Smooth muscle cell (in vitro differentiated cells): ENCODE measurements around the gene MKRN1. TPM values are rescaled to one million over a fixed set of nuclear protein-coding genes. Genes with fewer than 3 reads are reported as not detected.

ENCODE experiments used
- DNase-seq: peaks from one replicate; lab custom pipeline; 2025; ENCODE audit not compliant: unreplicated experiment; lab: John Stamatoyannopoulos, UW
- H2AFZ ChIP-seq: fragments of 200-600 bp; sonication (generic); 2 replicates; pipeline ENCODE4 v1.6.0; 2016; ENCODE audit warnings: antibody characterized with exemption, low read depth, mild to moderate bottlenecking
- H3F3A ChIP-seq: fragments of 200-600 bp; sonication (generic); 2 replicates; pipeline ENCODE4 v1.6.0; 2017; ENCODE audit warnings: antibody characterized with exemption, low read depth
- H3K27ac ChIP-seq: fragments of 200-600 bp; sonication (generic); 2 replicates; pipeline ENCODE4 v1.5.1; 2016; ENCODE audit warnings: low read depth, mild to moderate bottlenecking
- H3K27me3 ChIP-seq: fragments of 200-600 bp; sonication (generic); 2 replicates; pipeline ENCODE4 v1.6.1; 2016; ENCODE audit warnings: low read depth, mild to moderate bottlenecking
- H3K36me3 ChIP-seq: fragments of 200-600 bp; sonication (generic); 2 replicates; pipeline ENCODE4 v1.5.1; 2016; ENCODE audit warnings: low read depth
- H3K4me1 ChIP-seq: fragments of 200-600 bp; sonication (generic); 2 replicates; pipeline ENCODE4 v1.5.1; 2016; ENCODE audit warnings: low read depth
- H3K4me2 ChIP-seq: fragments of 200-600 bp; sonication (generic); 2 replicates; pipeline ENCODE4 v1.6.0; 2016; ENCODE audit warnings: mild to moderate bottlenecking
- H3K4me3 ChIP-seq: fragments of 200-600 bp; sonication (generic); 2 replicates; pipeline ENCODE4 v1.5.1; 2016; ENCODE audit warnings: mild to moderate bottlenecking
- H3K79me2 ChIP-seq: fragments of 200-600 bp; sonication (generic); 2 replicates; pipeline ENCODE4 v1.6.0; 2016; ENCODE audit warnings: low read depth, mild to moderate bottlenecking
- H3K9ac ChIP-seq: fragments of 200-600 bp; sonication (generic); 2 replicates; pipeline ENCODE4 v1.6.0; 2016; ENCODE audit warnings: low read depth
- H3K9me3 ChIP-seq: fragments of 200-600 bp; sonication (generic); replicated peaks from 2 replicates; pipeline ENCODE4 v1.5.1; 2016; ENCODE audit warnings: low read depth
- H4K20me1 ChIP-seq: fragments of 200-600 bp; sonication (generic); 2 replicates; pipeline ENCODE4 v1.6.0; 2016; ENCODE audit warnings: low read depth
- WGBS: methylation state at CpG from one replicate; pipeline ENCODE4 v1.1.7; 2016; ENCODE audit warnings: low lambda C conversion rate; 5-methylcytosine and 5-hydroxymethylcytosine counted together
- polyA plus RNA-seq: library from polyadenylated mRNA; unstranded; fragments of >200 nt; fragmentation: Nextera tagmentation; extraction: Ambion mirVana; gene quantifications from 2 replicates; pipeline ENCODE4 v1.2.1, GENCODE V29; 2016
- total RNA-seq: library from RNA; depleted of rRNA; stranded (reverse); fragments of >200 nt; gene quantifications from 2 replicates; pipeline ENCODE4 v1.2.3, GENCODE V29; 2014
- TF ChIP-seq, protein P1 (sequence below): fragments of 200-600 bp; sonication (generic); IDR thresholded peaks from 2 replicates; pipeline ENCODE4 v1.5.1; 2017; ENCODE audit warnings: borderline replicate concordance, mild to moderate bottlenecking, antibody characterized with exemption; ENCODE audit not compliant: insufficient read depth, poor library complexity, severe bottlenecking

The MKRN1 gene, protein sequence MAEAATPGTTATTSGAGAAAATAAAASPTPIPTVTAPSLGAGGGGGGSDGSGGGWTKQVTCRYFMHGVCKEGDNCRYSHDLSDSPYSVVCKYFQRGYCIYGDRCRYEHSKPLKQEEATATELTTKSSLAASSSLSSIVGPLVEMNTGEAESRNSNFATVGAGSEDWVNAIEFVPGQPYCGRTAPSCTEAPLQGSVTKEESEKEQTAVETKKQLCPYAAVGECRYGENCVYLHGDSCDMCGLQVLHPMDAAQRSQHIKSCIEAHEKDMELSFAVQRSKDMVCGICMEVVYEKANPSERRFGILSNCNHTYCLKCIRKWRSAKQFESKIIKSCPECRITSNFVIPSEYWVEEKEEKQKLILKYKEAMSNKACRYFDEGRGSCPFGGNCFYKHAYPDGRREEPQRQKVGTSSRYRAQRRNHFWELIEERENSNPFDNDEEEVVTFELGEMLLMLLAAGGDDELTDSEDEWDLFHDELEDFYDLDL
- total RNA-seq = 52.4 and 60.3 TPM in 2 replicates
- 50.2 and 82.8 TPM in 2 replicates for polyA plus RNA-seq

DNA sequence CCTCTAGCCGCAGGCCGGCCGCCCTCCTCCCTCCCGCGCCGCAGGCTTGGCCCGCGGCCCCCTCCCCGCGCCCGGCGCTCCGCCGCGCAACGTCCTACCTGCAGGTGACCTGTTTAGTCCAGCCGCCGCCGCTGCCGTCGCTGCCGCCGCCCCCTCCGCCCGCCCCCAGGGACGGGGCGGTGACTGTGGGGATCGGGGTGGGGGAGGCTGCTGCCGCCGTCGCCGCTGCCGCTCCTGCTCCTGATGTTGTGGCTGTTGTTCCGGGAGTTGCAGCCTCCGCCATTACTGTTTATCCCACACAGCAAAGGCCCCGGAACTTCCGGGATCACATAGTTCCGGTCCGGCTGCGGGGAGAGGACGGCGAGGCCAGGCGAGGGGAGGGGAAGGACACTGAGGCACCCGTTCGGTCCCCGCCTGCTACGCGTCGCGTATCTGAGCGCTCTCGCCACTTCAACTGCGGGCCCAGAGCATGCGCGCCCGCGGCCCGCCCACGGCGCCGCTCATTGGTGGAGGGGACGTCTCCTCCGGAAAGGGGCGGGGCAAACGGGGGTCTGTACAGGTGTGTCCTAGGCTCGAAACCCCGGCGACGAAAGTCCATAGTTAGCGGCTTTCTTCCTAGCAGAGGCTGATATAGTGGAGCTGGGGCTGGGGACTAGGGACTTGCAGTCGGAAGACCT, at the start of gene MKRN1:
MKRN1 (minus strand) TSS at position 444 of the 677 bp plus-strand sequence; CDS start at position 283, 161 bp downstream.
- Histone ChIP-seq H3K4me1 (no peaks in the 10 kb centered on the region), H3K4me3 (peak within 1 kb of the TSS; percentile 100), H2AFZ (peak within 1 kb of the TSS; percentile 88), H3K27me3 (no peaks in the 10 kb centered on the region), H3K27ac (peak within 1 kb of the TSS; percentile 69), H3K36me3 (no peaks in the 10 kb centered on the region), H3K9me3 (no peaks in the 10 kb centered on the region), H3K4me2 (peak within 1 kb of the TSS; percentile 99), H3K9ac (peak within 1 kb of the TSS; percentile 86), H3F3A (no peaks in the 10 kb centered on the region), H4K20me1 (peaks cover 45% of the 10 kb centered on the region), H3K79me2 (peaks cover 46% of the 10 kb centered on the region)
- under 1% methylated on average over 21 of the region's 71 CpGs for WGBS
- DNase-seq = peak; percentile 71
- TF ChIP-seq, protein P1, sequence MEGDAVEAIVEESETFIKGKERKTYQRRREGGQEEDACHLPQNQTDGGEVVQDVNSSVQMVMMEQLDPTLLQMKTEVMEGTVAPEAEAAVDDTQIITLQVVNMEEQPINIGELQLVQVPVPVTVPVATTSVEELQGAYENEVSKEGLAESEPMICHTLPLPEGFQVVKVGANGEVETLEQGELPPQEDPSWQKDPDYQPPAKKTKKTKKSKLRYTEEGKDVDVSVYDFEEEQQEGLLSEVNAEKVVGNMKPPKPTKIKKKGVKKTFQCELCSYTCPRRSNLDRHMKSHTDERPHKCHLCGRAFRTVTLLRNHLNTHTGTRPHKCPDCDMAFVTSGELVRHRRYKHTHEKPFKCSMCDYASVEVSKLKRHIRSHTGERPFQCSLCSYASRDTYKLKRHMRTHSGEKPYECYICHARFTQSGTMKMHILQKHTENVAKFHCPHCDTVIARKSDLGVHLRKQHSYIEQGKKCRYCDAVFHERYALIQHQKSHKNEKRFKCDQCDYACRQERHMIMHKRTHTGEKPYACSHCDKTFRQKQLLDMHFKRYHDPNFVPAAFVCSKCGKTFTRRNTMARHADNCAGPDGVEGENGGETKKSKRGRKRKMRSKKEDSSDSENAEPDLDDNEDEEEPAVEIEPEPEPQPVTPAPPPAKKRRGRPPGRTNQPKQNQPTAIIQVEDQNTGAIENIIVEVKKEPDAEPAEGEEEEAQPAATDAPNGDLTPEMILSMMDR = no peak

DNA sequence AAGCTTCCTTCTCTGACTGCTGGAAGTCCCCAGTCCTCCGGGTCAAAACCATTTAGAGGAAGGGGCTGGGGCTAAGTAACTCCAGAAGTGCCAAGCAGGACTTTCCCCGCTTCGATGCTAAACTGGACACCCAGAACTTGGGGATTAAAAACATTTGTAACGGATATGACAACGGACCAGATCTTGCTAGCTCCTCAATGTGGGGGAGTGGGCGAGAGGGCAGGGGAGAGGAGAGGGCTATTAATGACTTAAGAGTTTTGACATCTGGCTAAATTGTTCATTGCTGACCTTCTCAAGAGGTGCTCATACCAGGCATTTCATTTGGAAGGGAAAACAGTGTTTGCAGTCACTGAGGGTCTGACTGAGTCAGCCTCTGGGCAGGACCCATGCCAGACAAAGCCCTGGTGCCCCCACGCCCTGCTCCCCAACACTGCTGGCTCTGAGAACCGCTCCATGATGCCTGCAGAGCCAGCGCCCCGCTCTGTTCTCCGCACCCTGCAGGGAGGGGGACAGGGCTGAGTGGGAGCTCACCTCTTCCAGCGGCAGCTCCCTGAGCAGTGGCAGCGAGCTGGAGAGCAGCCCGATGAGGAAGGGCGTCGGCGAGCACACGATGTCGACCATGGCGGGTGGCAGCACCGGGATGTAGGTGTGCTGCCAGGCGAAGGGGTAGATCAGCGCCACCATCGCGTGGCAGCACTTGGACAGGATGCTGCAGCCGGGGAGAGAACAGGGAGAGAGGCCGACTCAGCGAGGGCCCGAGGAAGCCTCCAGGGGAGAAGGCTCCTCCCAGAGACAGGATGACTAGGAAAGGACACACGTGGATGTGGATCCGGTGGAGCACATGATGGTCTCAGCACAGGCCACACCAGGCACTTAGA, 47.7 kb upstream of the MKRN1 start:
- H3K9me3 ChIP-seq = no peaks in the 10 kb centered on the region
- H3K27ac ChIP-seq = no peak overlapping the region
- 92% methylated on average over 31 of the region's 31 CpGs for WGBS
- no peak overlapping the region for H3K9ac ChIP-seq
- no peaks in the 10 kb centered on the region for H3K36me3 ChIP-seq
- no peaks in the 10 kb centered on the region for H3K79me2 ChIP-seq
- H2AFZ ChIP-seq = no peak overlapping the region
- DNase-seq = no peak
- H4K20me1 ChIP-seq = no peaks in the 10 kb centered on the region
- H3K4me1 ChIP-seq = no peaks in the 10 kb centered on the region
- H3K27me3 ChIP-seq = no peaks in the 10 kb centered on the region
- H3K4me3 ChIP-seq = no peak overlapping the region
- no peak overlapping the region for H3K4me2 ChIP-seq
- H3F3A ChIP-seq = no peaks in the 10 kb centered on the region
- TF ChIP-seq, protein P1 = no peak

DNA sequence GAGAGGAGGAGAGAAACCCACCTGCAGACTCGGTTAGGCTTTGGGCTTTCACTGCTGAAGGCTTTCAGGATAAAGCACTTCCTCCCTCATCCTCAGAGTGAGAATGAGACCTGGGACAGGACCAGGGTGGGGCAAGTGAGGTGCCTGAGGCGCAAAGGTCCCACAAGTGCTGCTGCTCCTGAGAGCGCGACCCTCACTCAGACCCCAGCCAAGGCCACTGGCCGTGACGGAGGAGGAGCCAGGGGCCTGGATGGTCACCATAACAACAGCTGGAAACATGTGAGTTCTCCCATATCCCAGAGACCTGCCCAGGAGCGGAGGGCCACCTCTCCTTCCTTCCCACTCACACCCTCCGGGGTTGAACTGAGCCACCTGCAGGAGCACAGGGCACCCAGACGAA, 46.9 kb upstream of the MKRN1 start:
- no peaks in the 10 kb centered on the region for H3K36me3 ChIP-seq
- H3K27ac ChIP-seq = no peak overlapping the region
- no peak overlapping the region for H3K4me2 ChIP-seq
- no peaks in the 10 kb centered on the region for H4K20me1 ChIP-seq
- no peaks in the 10 kb centered on the region for H3F3A ChIP-seq
- no peak overlapping the region for H3K4me3 ChIP-seq
- H3K79me2 ChIP-seq = no peaks in the 10 kb centered on the region
- TF ChIP-seq, protein P1 = no peak
- WGBS = 92% methylated on average over 9 of the region's 9 CpGs
- H3K9me3 ChIP-seq = no peaks in the 10 kb centered on the region
- no peak overlapping the region for H3K9ac ChIP-seq
- no peaks in the 10 kb centered on the region for H3K27me3 ChIP-seq
- no peak for DNase-seq
- no peak overlapping the region for H2AFZ ChIP-seq
- H3K4me1 ChIP-seq = no peaks in the 10 kb centered on the region
